ENCODE results near the gene ZSCAN31. TPM values are rescaled to one million over a fixed set of nuclear protein-coding genes. Genes with fewer than 3 reads are reported as not detected.
A peak's percentile ranks its signal among the peaks of the same experiment; 100 is the strongest.

Gene ZSCAN31
- total and polyA plus RNA-seq, 9 of the 15 experiments (the other 6 are each of a cell fraction or from before 2014, with no cell fraction given): 3.9 to 12.1 (median 7.0) TPM

- TF ChIP-seq TAF1 (IDR thresholded peaks at IDR 0.05; ENCODE audit: control insufficient read depth, extremely low read depth, insufficient read depth, low read length, severe bottlenecking) (peak; percentile 36), JUNB (CRISPR knock-in tag; conservative IDR thresholded peaks at IDR 0.05) (no peak), NCOA6 (IDR thresholded peaks at IDR 0.05) (no peak), BRF1 (IDR thresholded peaks at IDR 0.05; ENCODE audit: borderline replicate concordance, extremely low read depth, insufficient read length) (no peak), FOXJ2 (tag; IDR thresholded peaks at IDR 0.05) (no peak), GATA2 (CRISPR knock-in tag; IDR thresholded peaks at IDR 0.05) (no peak), IFI16 (CRISPR knock-in tag; IDR thresholded peaks at IDR 0.05) (no peak), ZNF584 (CRISPR knock-in tag; IDR thresholded peaks at IDR 0.05; ENCODE audit: low read depth) (no peak), NFRKB (IDR thresholded peaks at IDR 0.05; ENCODE audit: low read depth) (no peak; the same call in 1 of the 2 replicates), ZNF282 (CRISPR knock-in tag; IDR thresholded peaks at IDR 0.05) (no peak)
Observed at GRCh38 chr6:28355743-28356665, 20.1 kb upstream of the ZSCAN31 start (continued).

Data from K562 (cell line).